ENCODE data around the gene USP22.

DNA sequence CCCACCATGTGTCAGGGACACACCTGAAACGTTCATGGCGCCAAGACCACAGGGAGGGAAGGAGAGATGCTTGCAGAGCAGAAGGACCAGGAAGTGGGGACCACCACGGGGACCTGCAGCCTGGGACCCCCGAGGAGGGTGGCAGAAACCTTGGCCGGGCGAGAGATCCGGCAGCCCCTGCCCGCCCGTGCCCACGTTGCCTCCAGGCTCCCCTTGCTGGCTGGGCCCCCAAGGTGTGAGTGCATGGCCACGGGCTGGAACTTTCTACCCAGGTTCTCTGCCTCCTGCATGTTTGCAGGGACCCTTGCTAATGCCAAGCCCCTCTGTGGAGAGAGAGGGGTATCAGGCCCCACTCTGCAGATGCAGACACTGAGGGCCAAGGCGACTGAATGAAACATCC, 50.4 kb downstream of the USP22 start:
- no peak for TF ChIP-seq CTCF (IDR thresholded peaks at IDR 0.05; ENCODE audit: insufficient read depth, low read length)
- TF ChIP-seq POLR2AphosphoS5 (IDR thresholded peaks at IDR 0.05; ENCODE audit: low read depth) = no peak
- TF ChIP-seq REST (IDR thresholded peaks at IDR 0.05; ENCODE audit: insufficient replicate concordance, low read depth) = no peak
